Measurements from ENCODE around the gene EMC9. TPM values are rescaled to one million over a fixed set of nuclear protein-coding genes. Genes with fewer than 3 reads are reported as not detected.
A peak's percentile ranks its signal among the peaks of the same experiment; 100 is the strongest.

Gene EMC9
- total and polyA plus RNA-seq, 10 of the 15 experiments (the other 5 are each of a cell fraction or from before 2014, with no cell fraction given) = 15.3 to 60.5 (median 30.3) TPM

- TF ChIP-seq, protein P1, sequence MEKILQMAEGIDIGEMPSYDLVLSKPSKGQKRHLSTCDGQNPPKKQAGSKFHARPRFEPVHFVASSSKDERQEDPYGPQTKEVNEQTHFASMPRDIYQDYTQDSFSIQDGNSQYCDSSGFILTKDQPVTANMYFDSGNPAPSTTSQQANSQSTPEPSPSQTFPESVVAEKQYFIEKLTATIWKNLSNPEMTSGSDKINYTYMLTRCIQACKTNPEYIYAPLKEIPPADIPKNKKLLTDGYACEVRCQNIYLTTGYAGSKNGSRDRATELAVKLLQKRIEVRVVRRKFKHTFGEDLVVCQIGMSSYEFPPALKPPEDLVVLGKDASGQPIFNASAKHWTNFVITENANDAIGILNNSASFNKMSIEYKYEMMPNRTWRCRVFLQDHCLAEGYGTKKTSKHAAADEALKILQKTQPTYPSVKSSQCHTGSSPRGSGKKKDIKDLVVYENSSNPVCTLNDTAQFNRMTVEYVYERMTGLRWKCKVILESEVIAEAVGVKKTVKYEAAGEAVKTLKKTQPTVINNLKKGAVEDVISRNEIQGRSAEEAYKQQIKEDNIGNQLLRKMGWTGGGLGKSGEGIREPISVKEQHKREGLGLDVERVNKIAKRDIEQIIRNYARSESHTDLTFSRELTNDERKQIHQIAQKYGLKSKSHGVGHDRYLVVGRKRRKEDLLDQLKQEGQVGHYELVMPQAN (conservative IDR thresholded peaks at IDR 0.05) = 0 out of 2 replicates have a peak, but pooled peaks have one; percentile 59
- TF ChIP-seq STAT1 (conservative IDR thresholded peaks at IDR 0.05) (no peak), HSF1 (IDR thresholded peaks at IDR 0.05; ENCODE audit: low read depth, low read length) (no peak), CBX5 (IDR thresholded peaks at IDR 0.05; ENCODE audit: low read depth) (no peak), BCL11A (IDR thresholded peaks at IDR 0.05; ENCODE audit: low read depth, low read length) (0 out of 2 replicates have a peak, but pooled peaks have one; percentile 32), FOXK2 (IDR thresholded peaks at IDR 0.05) (peak; percentile 12; the same call in 1 of the 2 replicates), ZNF217 (IDR thresholded peaks at IDR 0.05) (0 out of 2 replicates have a peak, but pooled peaks have one; percentile 28), NR2C2 (IDR thresholded peaks at IDR 0.05; ENCODE audit: borderline replicate concordance, control insufficient read depth, insufficient read length, low read depth) (no peak)
These were observed 30.2 kb upstream of the EMC9 start, which contains the start of gene REC8 (continued) for GRCh38 chr14:24171422-24172260.
